HUES6 (cell line): ENCODE measurements around the gene MFNG.

Experiments
- H3K27ac ChIP-seq: 2 replicates; pipeline ENCODE4 v1.7.0; 2013; ENCODE audit warnings: low read depth, mild to moderate bottlenecking, low read length, inconsistent platforms
- H3K27me3 ChIP-seq: 2 replicates; pipeline ENCODE4 v1.6.1; 2013; ENCODE audit warnings: low read length; ENCODE audit not compliant: control insufficient read depth, insufficient read depth
- H3K36me3 ChIP-seq: 2 replicates; pipeline ENCODE4 v1.6.1; 2013; ENCODE audit warnings: low read length; ENCODE audit not compliant: control insufficient read depth, insufficient read depth
- H3K4me1 ChIP-seq: 2 replicates; pipeline ENCODE4 v1.6.1; 2013; ENCODE audit warnings: low read length; ENCODE audit not compliant: control insufficient read depth, insufficient read depth
- H3K4me3 ChIP-seq: 2 replicates; pipeline ENCODE4 v1.5.1; 2013; ENCODE audit warnings: low read depth, low read length
- H3K9ac ChIP-seq: one replicate; pipeline ENCODE4 v1.6.1; 2013; ENCODE audit warnings: mild to moderate bottlenecking, low read length
- H3K9me3 ChIP-seq: 2 replicates; pipeline ENCODE4 v1.6.1; 2013; ENCODE audit warnings: low read depth, low read length; ENCODE audit not compliant: control insufficient read depth, insufficient read depth

Gene MFNG

DNA sequence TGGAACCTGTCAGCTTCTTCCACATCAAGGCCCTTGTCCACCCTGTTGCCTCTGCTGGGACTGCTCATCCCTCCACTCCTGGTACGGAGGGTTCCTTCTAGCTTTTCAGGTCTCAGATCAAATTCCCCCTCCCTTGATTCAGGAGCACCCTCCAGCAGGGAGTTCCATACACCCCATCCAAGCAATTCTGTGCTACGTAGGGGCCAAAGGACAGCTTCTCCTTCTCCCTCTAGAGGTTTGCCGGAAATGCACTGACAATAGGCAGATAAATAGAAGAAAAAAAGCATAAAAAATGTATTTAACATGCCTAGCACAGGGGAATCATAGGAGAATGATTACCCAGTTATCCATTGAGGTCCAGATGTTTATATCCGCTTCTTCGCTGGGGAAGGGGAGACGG lies 36.3 kb upstream of the MFNG start:
- H3K9me3 ChIP-seq, result no peaks in the 10 kb centered on the region
- H3K4me1 ChIP-seq, result peaks cover 10% of the 10 kb centered on the region
- H3K27me3 ChIP-seq, result peaks cover 28% of the 10 kb centered on the region
- no peak overlapping the region for H3K4me3 ChIP-seq
- no peak overlapping the region for H3K9ac ChIP-seq
- no peaks in the 10 kb centered on the region for H3K36me3 ChIP-seq
- no peak overlapping the region for H3K27ac ChIP-seq

DNA sequence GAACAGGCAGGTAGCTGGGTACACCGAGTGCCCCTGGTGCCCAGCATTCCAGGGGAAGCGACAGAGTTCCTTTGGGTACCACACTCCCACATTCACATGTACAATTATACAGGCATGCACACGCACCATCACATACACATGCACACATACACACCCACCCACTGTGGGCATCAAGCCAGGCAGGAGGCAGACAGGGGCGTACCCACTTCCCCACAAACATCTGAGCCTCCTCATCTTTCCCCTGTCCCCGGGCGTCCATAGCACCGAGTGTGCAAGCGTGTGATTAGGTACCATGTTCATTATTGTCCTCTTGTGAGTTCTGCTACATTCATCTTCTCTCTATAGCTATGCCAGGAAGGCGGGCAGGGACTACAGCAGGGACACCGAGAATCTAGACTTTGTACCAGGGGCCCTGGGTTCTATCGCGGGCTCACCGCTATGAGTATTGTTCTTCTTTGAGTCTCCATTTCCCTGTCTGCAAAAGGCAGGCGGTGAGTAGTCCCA lies 35.1 kb upstream of the MFNG start:
- peaks cover 28% of the 10 kb centered on the region for H3K27me3 ChIP-seq
- no peak overlapping the region for H3K27ac ChIP-seq
- H3K36me3 ChIP-seq, result no peaks in the 10 kb centered on the region
- H3K9me3 ChIP-seq, result no peaks in the 10 kb centered on the region
- H3K9ac ChIP-seq, result no peak overlapping the region
- H3K4me1 ChIP-seq, result peaks cover 10% of the 10 kb centered on the region
- H3K4me3 ChIP-seq, result no peak overlapping the region

DNA sequence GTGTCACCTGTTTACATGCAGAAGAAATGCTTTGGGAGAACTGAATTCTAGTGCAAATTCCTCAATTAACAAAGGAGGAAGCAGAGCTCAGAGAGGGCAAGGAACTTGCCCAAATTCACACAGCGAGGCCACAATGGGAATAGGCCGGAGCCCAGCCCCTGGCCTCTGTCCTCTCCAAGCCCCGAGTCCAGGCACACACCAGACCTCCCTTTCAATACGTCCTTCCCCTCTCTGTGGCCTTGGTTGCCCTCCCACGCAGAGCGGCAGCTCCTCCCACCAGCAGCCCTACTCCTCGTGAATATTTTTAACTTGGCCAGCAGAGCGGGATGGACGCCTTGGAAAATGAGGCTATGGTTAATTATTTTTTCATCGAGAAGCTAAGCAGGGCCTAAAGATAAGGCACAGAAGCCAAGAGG lies 34.6 kb upstream of the MFNG start:
- H3K4me1 ChIP-seq, result peaks cover 10% of the 10 kb centered on the region
- H3K9ac ChIP-seq, result no peak overlapping the region
- no peak overlapping the region for H3K27ac ChIP-seq
- H3K9me3 ChIP-seq, result no peaks in the 10 kb centered on the region
- H3K4me3 ChIP-seq, result no peak overlapping the region
- H3K36me3 ChIP-seq, result no peaks in the 10 kb centered on the region
- peaks cover 28% of the 10 kb centered on the region for H3K27me3 ChIP-seq

GRCh38 chr22:37519268-37520195 lies 33.3 kb upstream of the MFNG start, which contains the start of gene CARD10:
TSS of gene CARD10 (minus strand) at chr22:37519415. CDS start at chr22:37519200, 215 bp downstream.
- H3K27me3 ChIP-seq, result peaks cover 28% of the 10 kb centered on the region
- H3K9me3 ChIP-seq, result no peaks in the 10 kb centered on the region
- H3K36me3 ChIP-seq, result no peaks in the 10 kb centered on the region
- peak within 1 kb of the TSS; percentile 68 for H3K4me3 ChIP-seq
- no peak within 1 kb of the TSS for H3K27ac ChIP-seq
- H3K4me1 ChIP-seq, result peaks cover 4% of the 10 kb centered on the region
- H3K9ac ChIP-seq, result peak within 1 kb of the TSS; percentile 59

GRCh38 chr22:37518509-37519267 lies 32.5 kb upstream of the MFNG start:
- H3K27me3 ChIP-seq, result peaks cover 28% of the 10 kb centered on the region
- H3K9me3 ChIP-seq, result no peaks in the 10 kb centered on the region
- H3K27ac ChIP-seq, result no peak overlapping the region
- peak overlapping the region; percentile 68 for H3K4me3 ChIP-seq
- H3K4me1 ChIP-seq, result peaks cover 4% of the 10 kb centered on the region
- no peaks in the 10 kb centered on the region for H3K36me3 ChIP-seq
- peak overlapping the region; percentile 59 for H3K9ac ChIP-seq

DNA sequence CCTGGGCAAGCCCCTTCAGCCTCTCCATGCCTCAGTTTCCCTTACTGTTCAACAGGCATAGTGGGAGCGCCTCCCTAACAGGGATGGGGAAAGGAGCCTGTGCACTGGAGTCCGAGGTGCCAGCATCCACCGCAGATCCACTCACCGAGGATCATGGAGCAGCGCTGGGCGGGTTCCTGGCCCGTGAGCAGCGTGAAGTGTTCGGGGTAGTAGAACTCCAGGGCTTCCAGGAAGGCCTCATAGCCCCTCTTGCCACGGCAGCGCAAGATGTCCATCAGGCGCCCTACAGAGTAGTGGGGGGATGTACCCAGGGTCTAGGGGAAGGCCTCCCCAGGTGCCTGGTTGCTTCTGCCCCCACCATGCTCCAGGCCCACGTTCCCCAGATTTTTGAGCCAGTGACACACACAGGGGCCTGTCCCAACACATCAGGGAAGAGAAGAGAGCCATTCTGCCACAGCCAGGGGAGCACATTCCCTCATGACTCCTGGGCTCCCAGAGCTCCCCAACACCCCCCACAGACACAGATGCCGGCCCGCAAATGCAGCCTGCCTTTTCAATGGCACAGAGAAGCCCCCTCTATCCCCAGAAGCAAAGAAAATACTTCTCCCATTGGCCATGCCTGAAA lies 31.8 kb upstream of the MFNG start:
- peak overlapping the region; percentile 68 for H3K4me3 ChIP-seq

DNA sequence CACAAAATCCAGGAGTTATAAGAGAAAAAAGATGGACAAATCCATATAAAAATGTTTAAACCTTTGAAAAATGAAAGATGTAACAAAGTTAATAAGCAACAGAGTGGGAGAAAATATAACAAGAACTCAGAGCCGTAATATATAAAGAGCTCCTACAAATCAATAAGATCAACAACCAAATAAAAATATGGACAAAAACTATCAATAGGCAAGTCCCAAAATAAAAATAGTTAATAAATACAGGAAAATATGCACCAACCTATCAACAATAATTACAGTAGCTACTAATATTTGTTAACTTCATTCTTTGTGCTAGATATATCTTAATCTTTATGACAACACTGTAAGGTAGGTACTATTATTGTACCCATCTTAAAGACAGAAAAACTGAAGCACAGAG lies 30.3 kb upstream of the MFNG start:
- H3K9me3 ChIP-seq, result no peaks in the 10 kb centered on the region
- H3K9ac ChIP-seq, result no peak overlapping the region
- H3K36me3 ChIP-seq, result no peaks in the 10 kb centered on the region
- peaks cover 14% of the 10 kb centered on the region for H3K4me1 ChIP-seq
- H3K27me3 ChIP-seq, result peaks cover 21% of the 10 kb centered on the region
- H3K4me3 ChIP-seq, result no peak overlapping the region
- H3K27ac ChIP-seq, result no peak overlapping the region

More for the DNA sequence above, 31.8 kb upstream of the MFNG start:
- Histone ChIP-seq H3K36me3 (no peaks in the 10 kb centered on the region), H3K4me1 (peaks cover 4% of the 10 kb centered on the region), H3K9ac (no peak overlapping the region), H3K9me3 (no peaks in the 10 kb centered on the region), H3K27ac (no peak overlapping the region), H3K27me3 (peaks cover 28% of the 10 kb centered on the region)

- Histone ChIP-seq H3K9me3 (no peaks in the 10 kb centered on the region), H3K9ac (no peak overlapping the region), H3K4me3 (no peak overlapping the region), H3K36me3 (no peaks in the 10 kb centered on the region), H3K27me3 (peaks cover 21% of the 10 kb centered on the region), H3K27ac (no peak overlapping the region), H3K4me1 (peaks cover 14% of the 10 kb centered on the region)
Measured at GRCh38 chr22:37515901-37516300, 29.7 kb upstream of the MFNG start.

DNA sequence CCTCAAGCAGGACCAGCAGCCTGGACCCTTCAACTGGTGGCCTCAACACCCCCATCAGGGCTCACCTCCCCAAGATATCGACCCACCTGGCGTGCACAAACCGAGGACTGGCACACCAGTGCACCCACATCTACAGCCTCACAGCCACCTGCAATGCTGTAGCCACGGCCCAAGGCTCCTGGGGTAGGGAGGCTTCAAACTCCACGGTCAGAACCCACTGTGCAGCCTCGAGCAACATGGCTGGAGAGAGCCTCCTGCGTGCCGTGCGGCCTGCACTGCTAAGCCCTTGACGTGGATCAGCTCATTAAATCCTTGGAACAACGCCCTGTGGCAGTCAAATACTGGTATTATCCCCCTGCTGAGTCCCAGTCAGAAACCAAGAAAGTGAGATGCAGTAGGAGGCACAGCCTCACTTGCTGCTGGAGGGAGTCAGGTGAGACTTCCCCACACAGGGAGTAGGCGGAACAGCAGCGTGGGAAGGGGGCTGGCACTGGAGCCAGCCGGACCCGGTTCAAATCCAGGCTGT lies 28.4 kb upstream of the MFNG start:
- Histone ChIP-seq H3K27me3 (peaks cover 15% of the 10 kb centered on the region), H3K4me3 (no peak overlapping the region), H3K27ac (no peak overlapping the region), H3K4me1 (peaks cover 10% of the 10 kb centered on the region; the same call in 1 of the 2 replicates), H3K9me3 (no peaks in the 10 kb centered on the region), H3K9ac (no peak overlapping the region), H3K36me3 (no peaks in the 10 kb centered on the region)

DNA sequence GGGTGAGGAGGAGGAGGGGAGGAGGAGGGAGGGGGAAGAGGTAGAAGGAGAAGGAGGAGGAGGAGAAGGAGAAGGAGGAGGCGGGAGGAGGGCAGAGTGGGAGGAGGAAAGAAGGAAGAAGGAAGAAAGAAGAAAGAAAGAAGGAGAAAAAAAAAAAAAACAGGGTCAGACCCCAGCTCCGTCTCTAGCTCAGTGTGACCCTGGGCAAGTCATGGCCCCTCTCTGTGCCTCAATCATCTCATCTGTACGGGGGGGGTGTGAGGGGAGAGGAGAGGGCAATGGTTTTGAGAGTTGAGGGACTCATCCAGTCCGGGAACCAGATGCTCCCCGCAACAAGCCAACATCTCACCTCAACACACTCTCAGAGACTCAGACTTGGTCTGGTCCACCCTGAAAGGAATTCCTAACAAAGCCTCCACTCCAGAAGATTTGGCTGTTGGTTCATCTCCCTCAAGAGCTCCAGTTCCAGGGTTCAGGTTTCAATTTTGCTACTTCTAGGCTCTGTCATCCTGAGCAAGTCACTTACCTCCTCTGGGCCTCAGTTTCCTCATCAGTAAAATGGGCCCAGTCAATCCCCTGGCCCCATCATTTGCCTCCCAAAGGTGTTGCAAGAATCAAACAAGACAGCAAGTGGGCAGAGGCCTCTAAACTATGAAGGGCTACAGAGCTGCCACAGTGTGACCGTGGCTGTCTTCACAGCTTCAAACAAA lies 25.4 kb upstream of the MFNG start:
- H3K36me3 ChIP-seq, result peaks cover 14% of the 10 kb centered on the region
- H3K27ac ChIP-seq, result no peak overlapping the region
- no peak overlapping the region for H3K4me3 ChIP-seq
- no peaks in the 10 kb centered on the region for H3K9me3 ChIP-seq
- no peaks in the 10 kb centered on the region for H3K27me3 ChIP-seq
- no peak overlapping the region for H3K9ac ChIP-seq
- H3K4me1 ChIP-seq, result peaks cover 19% of the 10 kb centered on the region; the same call in 1 of the 2 replicates
